ENCODE results near the gene MIF.
"Not testable (repeated sequence)": the region's sequence is repeated elsewhere in the genome, so short reads cannot be mapped to it uniquely, and the experiment has no call there.

Gene MIF

DNA sequence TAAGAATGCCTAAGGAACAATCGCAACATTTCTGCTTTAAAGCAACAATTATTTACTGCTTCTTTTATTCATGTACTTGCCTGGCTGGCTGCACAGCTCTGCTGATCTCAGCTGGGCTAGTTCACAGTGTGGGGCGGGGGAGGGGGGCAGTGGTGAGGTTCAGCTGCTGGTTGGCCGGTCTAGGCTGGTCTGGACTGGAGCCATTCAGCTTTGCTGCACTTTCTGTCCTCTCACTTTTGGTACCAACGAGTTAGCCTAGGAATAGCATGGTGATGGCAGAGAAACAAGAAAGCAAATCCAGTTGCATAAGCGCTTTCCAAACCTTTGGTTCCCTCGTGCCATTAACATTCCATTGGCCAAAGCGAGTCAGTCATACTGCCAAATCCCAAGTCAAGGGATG lies 16.0 kb upstream of the MIF start:
- no peak for DNase-seq

DNA sequence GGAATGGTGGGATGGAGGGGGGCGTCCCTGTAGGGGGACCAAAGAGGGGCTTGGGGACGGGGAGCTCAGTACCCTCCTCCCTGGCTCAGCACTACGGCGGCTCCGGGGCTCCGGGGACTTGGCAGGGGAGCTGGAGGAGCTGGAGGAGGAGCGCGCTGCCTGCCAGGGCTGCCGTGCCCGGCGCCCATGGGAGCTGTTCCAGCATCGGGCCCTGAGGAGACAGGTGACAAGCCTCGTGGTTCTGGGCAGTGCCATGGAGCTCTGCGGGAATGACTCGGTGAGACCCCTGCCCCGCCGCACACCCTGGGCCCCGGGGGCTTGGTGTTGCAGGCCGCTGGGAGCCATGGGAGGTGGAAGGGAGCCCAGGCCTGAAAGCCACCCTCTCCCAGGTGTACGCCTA lies 11.8 kb upstream of the MIF start:
- no peak for DNase-seq

DNA sequence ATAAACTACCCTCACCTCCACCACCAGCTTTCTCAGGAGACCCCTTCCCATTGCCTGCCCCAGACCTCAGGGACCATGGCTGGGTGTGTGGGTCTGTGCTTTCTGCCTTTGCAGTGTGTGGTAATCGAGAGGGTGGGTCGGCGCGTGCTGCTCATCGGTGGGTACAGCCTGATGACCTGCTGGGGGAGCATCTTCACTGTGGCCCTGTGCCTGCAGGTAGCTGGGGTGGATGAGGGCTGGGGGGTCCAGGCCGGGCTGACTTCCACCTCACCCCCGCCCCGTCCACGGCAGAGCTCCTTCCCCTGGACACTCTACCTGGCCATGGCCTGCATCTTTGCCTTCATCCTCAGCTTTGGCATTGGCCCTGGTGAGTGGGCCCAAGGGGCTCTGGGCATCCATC lies 10.5 kb upstream of the MIF start:
- DNase-seq, result no peak

DNA sequence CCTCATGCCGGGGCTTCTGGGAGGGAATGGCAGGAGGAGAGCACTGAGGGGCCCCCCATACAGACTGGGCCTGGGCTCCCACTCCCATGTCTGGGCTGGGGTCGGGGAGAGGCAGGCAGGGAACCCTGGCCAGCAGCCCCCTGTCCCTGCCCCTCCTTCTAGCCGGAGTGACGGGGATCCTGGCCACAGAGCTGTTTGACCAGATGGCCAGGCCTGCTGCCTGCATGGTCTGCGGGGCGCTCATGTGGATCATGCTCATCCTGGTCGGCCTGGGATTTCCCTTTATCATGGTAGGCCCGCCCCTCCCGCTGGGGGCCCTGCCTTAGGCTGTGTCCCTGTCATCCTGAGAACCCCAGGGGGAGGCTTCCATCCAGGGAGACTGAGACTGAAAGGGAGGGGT lies 10.0 kb upstream of the MIF start:
- no peak for DNase-seq

DNA sequence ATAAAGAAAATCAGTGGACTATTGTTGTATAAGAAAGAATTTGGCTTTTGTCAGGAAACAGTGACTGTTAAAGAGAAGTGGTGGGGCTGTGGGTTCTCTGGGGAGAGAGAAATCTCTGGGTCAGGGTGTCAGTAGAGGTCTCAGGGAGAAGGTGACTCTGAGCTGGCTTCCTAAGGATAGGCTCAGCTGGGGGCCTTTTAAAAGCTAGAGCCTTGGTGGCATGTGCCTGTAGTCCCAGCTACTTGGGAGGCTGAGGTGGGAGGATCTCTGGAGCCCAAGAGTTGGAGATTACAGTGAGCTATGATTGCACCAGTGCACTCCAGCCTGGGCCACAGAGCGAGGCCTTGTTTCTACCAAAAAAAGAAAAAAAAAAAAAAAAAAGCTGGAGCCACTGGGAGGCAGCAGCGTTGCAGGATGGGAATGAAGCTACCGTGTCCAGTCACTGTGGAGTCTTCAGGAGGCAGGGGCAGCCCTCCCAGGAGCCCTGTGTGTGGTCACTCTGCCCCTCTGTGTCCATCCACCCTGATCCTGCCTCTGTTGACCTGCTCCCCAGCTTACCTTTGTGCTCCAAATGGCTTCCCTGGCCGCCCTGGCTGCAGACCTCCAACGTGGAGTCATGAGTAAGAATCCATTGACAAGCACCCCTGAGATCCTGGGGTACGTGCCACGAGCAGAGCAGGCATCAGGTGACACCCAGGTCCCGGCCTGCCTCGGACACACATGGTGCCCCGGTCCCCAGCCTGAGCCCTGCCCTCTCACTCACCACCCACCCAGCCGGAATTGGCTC lies 5.4 kb upstream of the MIF start:
- no peak for DNase-seq

DNA sequence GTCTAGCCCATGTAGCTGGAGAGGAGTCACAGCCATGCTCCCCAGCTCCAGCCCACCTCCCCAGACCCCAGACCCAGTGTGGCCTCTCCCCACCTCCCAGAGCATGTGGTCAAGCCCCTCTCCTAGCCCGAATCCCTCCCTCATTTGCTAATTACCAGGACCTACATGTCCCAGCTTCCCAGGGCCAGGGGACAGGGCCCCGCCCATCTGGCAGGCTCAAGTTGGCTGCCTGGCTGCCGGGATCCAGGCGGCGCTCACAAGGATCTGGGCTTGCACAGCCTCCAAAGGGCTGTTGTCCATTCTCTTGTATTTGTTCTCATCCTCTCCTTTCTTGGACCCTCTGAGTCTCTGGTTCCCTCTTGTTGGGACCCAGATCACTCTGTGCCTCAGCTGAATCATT lies 4.6 kb upstream of the MIF start:
- DNase-seq, result no peak

DNA sequence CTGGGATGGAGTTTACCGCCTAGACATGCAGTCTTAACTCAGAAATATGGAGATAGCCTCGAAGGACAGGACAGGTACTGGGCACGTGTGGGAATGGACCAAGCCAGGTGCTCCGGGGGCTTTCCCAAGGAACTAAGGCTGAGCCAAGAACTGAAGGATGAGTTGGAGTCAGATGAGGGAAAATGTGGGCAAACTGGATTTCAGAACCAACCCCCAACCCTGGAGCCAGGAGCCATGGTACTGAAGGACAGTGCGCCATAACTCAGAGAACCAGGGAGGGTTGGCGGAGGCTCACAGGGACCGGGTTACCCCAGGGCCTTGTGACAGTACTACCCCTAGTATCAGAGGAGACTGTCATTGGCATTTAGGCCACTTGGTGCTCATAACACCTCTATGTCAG lies 2.5 kb upstream of the MIF start:
- no peak for DNase-seq

DNA sequence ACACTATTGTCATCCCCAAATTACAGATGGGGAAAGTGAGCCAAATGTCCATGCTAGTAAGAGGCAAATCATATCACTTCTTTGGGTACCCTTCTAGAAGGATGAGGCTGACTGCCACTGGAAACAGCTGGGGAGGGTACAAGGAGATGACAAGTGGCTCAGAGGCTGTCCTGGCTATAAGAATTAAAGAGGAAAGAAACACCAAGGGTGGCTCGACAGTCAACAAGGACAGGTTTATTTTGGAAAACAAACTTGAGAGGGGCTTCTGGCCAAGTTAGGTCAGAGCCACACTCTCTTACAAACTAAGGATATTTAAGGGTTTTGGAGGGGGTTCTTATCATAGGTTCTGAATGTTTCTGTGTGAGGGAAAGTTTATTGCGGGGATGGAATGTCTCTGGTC lies 2.1 kb upstream of the MIF start:
- DNase-seq, result no peak

DNA sequence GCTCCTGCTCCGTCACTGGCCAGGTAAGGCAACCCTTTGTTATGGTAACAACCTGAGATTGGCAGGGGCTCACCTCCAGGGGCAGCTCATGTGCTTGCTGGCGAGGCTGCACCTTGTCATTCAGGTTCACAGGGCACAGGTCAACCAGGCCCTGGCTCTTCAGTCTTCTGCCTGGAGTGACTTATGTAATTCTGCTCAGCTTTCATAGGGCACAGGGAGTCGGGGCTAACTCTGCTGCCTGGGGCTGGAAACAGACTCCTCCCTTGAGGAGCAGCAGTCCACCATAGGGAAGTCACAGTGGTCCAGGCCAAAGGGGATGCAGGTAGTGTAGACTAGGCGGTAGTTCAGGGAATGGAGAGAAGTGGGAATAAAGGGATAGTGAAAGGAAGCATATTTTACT lies 1.5 kb upstream of the MIF start:
- DNase-seq, result no peak

DNA sequence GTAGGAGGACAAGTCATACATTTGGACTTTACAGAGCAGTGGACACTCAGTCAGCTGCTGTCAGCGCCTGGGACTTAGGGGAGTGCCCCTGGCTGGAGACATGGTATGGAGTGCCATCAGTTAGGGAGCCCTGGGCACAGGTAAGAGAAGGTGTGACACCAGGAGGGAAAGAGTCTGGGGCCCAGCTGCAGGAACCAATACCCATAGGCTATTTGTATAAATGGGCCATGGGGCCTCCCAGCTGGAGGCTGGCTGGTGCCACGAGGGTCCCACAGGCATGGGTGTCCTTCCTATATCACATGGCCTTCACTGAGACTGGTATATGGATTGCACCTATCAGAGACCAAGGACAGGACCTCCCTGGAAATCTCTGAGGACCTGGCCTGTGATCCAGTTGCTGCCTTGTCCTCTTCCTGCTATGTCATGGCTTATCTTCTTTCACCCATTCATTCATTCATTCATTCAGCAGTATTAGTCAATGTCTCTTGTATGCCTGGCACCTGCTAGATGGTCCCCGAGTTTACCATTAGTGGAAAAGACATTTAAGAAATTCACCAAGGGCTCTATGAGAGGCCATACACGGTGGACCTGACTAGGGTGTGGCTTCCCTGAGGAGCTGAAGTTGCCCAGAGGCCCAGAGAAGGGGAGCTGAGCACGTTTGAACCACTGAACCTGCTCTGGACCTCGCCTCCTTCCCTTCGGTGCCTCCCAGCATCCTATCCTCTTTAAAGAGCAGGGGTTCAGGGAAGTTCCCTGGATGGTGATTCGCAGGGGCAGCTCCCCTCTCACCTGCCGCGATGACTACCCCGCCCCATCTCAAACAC lies 850 bp upstream of the MIF start:
- DNase-seq, result no peak

DNA sequence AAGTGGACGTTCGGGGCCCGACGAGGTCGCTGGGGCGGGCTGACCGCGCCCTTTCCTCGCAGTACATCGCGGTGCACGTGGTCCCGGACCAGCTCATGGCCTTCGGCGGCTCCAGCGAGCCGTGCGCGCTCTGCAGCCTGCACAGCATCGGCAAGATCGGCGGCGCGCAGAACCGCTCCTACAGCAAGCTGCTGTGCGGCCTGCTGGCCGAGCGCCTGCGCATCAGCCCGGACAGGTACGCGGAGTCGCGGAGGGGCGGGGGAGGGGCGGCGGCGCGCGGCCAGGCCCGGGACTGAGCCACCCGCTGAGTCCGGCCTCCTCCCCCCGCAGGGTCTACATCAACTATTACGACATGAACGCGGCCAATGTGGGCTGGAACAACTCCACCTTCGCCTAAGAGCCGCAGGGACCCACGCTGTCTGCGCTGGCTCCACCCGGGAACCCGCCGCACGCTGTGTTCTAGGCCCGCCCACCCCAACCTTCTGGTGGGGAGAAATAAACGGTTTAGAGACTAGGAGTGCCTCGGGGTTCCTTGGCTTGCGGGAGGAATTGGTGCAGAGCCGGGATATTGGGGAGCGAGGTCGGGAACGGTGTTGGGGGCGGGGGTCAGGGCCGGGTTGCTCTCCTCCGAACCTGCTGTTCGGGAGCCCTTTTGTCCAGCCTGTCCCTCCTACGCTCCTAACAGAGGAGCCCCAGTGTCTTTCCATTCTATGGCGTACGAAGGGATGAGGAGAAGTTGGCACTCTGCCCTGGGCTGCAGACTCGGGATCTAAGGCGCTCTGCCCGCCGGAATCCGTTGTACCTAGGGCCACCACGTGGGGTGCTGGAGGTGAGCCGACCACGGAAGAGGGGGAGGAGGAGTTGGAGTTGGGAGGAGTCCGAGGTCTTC lies 771 bp downstream of the MIF start:
- peak; percentile 86 for DNase-seq

DNA sequence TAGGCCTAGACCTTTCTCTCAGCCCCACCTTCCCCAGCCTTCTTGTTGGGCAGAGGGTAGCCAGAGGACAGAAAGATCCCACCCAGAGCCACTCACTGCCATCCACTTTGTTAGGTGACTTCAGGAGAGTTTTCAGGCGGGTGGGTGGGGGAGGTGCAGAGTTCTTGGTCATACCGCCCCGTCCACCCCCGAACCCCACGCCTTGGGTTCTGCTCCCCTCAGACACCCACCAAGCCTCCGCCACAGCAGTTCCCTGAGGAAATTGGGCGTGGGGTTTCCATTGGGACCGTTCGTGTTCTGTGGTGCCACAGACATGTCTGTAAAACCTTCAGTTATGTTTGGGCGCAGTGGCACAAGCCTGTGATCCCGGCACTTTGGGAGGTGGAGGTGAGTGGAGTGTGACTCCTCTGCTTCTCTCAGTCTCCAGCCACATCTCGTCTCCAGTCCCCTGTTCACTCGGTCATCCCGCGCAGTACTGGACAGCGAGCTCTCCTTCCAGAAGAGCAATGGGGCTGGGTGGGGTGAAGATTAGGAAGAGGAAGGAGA lies 1.5 kb downstream of the MIF start:
- DNase-seq, result no peak

DNA sequence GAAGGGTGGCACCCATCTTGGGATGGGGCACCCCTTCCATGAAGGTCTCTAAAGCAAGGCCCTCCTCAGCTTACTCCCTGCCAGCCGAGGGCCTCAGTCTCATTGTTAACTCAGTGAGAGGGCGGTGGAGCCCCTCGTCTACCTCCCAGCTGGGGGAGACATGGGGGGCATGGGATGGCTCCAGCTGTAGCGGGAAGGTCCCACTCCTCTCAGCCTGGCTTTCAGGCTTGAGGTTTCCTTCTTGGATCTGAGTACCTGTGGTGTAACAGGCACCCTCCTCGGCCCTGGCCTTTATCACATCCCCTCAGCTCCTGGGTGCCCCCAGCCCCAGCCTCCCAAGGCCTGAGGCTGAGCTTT lies 2.0 kb downstream of the MIF start:
- DNase-seq, result no peak

DNA sequence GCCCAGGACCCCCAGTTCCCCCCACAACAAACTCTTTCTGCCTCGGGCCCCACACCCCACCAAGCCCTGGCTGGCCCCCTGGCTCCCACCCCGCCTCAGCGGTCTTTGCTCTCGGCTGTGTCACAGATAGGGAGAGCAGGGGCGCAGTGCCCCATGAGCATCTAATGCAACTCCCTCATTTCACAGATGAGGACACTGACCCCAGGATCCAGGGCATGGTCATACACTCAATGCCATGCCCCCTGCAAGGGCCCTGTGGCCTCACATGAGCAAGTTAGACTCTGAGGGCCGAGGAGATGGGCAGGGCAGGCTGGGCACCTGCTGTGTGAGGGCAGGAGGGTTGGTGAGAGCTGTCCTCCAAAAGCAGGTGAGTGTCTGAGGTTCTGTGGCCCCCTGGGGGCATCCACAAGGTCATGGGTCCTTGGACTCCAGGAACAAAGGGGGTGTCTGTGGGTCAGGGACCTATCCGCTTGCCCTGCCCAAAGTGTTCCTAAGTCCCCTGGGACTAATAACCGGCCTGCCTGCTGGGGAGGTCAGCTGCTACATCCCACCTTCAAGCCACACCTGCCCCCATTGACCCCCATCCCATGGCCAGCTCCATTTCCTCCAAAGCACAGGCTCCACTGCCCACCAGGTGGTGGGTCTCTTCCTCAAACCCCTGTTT lies 2.5 kb downstream of the MIF start:
- no peak for DNase-seq

DNA sequence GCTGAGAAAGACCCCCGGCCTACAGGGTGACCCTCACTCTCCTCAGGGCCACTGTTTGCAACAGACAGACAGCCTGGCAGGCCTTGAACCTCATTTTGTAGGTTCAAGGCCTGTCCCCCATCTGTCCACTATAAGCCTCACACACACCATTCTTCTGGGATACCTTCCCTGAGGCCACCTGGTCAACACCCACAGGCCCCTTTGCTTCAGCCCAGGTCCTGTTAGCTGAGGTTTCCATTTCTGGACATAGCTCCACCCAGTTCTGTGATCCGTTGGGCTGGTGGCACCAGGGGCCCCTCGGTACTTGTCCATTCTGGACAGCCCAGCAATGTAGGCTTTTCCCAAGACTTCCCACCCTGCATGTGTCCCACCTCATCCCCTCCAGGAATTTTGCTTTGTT lies 3.1 kb downstream of the MIF start:
- DNase-seq, result no peak

DNA sequence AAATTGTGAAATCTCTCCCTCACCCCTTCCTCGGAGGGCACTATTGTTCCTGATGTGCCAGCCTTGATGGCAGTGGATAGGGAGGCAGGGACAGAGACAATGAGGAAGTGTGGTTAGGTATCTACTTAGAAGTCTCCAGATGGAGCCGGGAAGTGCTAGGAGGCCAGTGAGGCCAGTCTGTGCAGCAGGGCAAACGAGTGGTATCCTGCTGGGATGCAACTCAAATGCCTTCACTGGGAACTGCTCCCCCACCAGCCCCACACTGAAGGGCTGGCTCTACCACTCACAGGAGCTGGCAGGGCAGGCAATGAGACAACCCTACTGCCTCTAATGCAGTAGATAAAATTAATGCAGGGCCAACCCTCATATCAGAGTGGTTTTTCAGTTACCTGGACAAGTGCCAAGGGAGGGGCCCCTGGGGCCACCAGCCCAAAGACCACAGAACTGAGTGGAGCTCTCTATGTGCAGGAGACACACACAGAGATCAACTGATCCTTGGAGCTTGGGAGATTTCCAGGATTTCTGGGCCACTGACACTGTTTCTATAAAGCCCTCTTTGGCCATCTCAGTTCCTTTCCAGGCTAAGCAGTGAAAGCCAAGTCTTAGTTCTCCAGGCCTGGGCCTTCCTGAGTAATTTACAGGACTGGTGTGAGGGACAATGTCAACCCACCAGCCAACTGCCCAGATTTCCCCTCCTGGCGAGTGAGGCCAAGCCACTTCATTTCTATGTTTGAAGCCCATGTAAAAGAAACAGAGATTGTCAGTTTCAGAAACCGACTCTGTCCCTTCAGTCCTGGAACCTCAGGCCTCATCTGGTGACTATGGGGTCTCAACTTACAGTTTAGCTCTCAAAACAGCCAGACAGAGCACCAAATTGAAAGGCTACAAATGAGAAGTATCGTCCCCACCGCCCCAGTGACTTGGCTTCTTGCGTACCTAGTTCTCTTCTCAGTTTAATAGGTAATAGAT lies 4.1 kb downstream of the MIF start:
- no peak for DNase-seq

DNA sequence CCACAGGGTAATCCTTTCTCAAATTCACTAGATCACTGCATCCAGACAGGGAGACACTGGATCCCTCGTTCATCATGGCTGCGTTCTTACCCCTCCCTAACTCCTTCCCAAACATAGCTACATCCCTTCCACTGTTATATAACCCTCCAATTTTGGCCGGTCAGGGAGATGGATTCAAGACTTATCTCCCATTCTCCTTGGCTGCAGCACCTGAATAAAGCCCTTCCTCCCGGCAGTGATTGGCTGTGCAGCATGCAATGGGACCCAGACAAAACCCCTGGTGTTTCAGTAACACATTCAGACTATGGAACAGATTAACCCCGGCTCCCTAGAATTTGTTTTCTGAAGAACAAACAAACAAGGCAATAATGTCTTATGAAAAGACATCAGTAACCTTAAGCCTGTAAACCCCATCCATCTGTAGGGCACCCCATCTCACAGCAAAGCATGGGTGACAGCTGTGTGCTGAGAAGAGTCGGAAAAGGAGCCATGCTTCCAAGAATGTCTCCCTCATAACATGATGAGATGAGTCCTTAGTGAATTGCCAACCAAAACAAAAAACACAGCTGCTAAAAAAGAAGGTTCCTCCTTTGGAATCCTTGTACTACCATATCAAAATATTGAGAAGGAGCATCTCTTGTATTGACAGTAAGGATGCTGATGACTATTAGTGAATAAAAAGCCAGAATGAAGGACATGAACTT lies 5.0 kb downstream of the MIF start:
- DNase-seq, result no peak

DNA sequence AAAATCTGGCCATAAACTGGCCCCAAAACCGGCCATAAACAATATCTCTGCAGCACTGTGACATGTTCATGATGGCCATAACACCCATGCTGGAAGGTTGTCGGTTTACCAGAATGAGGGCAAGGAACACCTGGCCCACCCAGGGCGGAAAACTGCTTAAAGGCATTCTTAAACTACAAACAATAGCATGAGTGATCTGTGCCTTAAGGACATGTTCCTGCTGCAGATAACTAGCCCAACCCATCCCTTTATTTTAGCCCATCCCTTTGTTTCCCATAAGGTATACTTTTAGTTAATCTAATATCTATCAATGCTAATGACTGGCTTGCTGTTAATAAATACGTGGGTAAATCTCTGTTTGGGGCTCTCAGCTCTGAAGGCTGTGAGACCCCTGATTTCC lies 6.0 kb downstream of the MIF start:
- DNase-seq, result not testable (repeated sequence)

DNA sequence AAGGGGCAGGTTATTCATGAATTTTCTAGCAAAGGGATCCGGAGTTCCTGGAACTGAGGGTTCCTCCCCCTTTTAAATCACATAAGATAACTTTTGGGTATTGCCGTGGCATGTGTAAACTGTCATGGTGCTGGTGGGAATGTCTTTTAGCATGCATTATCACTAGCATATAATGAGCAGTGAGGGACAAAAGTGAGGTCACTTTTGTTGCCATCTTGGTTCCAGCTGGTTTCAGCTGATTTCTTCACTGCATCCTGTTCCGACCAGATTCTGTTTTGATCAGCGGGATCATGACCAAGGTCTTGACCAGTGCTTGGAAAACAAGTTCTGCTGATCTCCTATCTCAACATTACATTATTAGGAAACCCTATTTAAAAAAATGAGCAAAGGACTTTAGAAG lies 7.4 kb downstream of the MIF start:
- DNase-seq, result no peak

DNA sequence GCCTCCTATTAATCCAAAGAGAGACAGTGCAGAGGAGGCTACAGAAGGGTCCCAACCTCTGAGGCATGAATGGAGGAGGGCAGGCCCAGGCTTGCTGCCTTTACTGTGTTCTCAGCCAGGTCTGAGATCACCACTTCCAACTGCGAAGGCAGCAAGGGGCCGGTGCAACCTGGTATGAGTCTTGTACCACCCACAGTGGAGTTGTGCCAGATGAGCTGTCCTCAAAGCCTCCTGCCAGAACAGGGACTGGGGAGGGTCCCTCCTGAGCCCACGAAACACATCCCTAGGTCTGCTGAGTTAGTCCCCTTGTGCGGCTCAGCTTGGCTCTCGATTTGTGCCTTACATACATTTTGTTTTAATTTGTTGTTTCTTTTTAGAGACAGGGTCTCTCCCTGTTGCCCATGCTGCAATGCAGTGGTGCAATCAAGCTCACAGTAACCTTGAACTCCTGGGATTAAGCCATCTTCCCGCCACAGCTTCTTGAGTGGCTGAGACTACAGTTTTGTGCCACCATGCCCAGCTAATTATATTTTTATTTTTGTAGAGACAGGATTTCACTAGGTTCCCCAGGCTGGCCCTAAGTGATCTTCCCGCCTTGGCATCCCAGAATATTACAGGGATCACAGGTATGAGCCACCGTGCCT lies 9.3 kb downstream of the MIF start:
- DNase-seq, result no peak

All from eye (tissue), 1 donor.